H9 (cell line): ENCODE measurements around the gene FAM219B. TPM values are rescaled to one million over a fixed set of nuclear protein-coding genes. Genes with fewer than 3 reads are reported as not detected.

Source experiments
- DNase-seq: peaks from one replicate; pipeline ENCODE4 v3.0.0-alpha.2; 2017
- H2AFZ ChIP-seq: one replicate; pipeline ENCODE4 v1.6.1; 2013; ENCODE audit warnings: mild to moderate bottlenecking, low read length, control low read depth, moderate library complexity
- H2AK5ac ChIP-seq: 2 replicates; pipeline ENCODE4 v1.6.1; 2013; ENCODE audit warnings: low read length, control low read depth, mixed read lengths; ENCODE audit not compliant: insufficient read length
- H2BK120ac ChIP-seq: one replicate; pipeline ENCODE4 v1.6.1; 2013; ENCODE audit warnings: low read depth, mild to moderate bottlenecking, low read length, control low read depth, inconsistent platforms; ENCODE audit not compliant: poor library complexity, severe bottlenecking
- H2BK12ac ChIP-seq: 2 replicates; pipeline ENCODE4 v1.6.1; 2013; ENCODE audit warnings: low read length, control low read depth, mixed read lengths, low read depth; ENCODE audit not compliant: insufficient read length
- H2BK15ac ChIP-seq: 2 replicates; pipeline ENCODE4 v1.6.1; 2013; ENCODE audit warnings: low read depth, low read length, control low read depth
- H2BK20ac ChIP-seq: one replicate; pipeline ENCODE4 v1.6.1; 2013; ENCODE audit warnings: low read depth, mild to moderate bottlenecking, low read length, control low read depth, inconsistent platforms; ENCODE audit not compliant: poor library complexity, severe bottlenecking
- H2BK5ac ChIP-seq: 2 replicates; pipeline ENCODE4 v1.6.1; 2013; ENCODE audit warnings: low read length, control low read depth, mixed read lengths; ENCODE audit not compliant: insufficient read length
- H3K14ac ChIP-seq: 2 replicates; pipeline ENCODE4 v1.6.1; 2013; ENCODE audit warnings: low read length, control low read depth; ENCODE audit not compliant: insufficient read depth
- H3K18ac ChIP-seq: 2 replicates; pipeline ENCODE4 v1.6.1; 2013; ENCODE audit warnings: low read depth, mild to moderate bottlenecking, mixed read lengths, low read length, control low read depth; ENCODE audit not compliant: insufficient read length
- H3K23ac ChIP-seq: 2 replicates; pipeline ENCODE4 v1.6.1; 2013; ENCODE audit warnings: low read length, control low read depth, mixed read lengths, low read depth; ENCODE audit not compliant: insufficient read length
- H3K23me2 ChIP-seq: 2 replicates; pipeline ENCODE4 v1.6.1; 2013; ENCODE audit warnings: low read depth, mild to moderate bottlenecking, mixed read lengths, low read length, control low read depth; ENCODE audit not compliant: insufficient read length, poor library complexity, severe bottlenecking
- H3K27ac ChIP-seq: 2 replicates; pipeline ENCODE4 v1.5.1; 2013; ENCODE audit warnings: low read length, control low read depth, mixed read lengths, low read depth; ENCODE audit not compliant: insufficient read length
- H3K27me3 ChIP-seq: 2 replicates; pipeline ENCODE4 v1.6.1; 2013; ENCODE audit warnings: low read length, control low read depth, inconsistent platforms; ENCODE audit not compliant: insufficient read depth
- H3K4ac ChIP-seq: 2 replicates; pipeline ENCODE4 v1.6.1; 2013; ENCODE audit warnings: low read depth, mild to moderate bottlenecking, control low read depth, inconsistent platforms, low read length, moderate library complexity
- H3K4me1 ChIP-seq: 2 replicates; pipeline ENCODE4 v1.6.1; 2013; ENCODE audit warnings: low read length, control low read depth, inconsistent platforms; ENCODE audit not compliant: insufficient read depth
- H3K4me2 ChIP-seq: 2 replicates; pipeline ENCODE4 v1.6.1; 2013; ENCODE audit warnings: low read length, control low read depth, mixed read lengths; ENCODE audit not compliant: insufficient read length, insufficient read depth
- H3K56ac ChIP-seq: 2 replicates; pipeline ENCODE4 v1.6.1; 2013; ENCODE audit warnings: low read depth, mild to moderate bottlenecking, mixed read lengths, low read length, control low read depth; ENCODE audit not compliant: insufficient read length
- H3K79me1 ChIP-seq: 2 replicates; pipeline ENCODE4 v1.6.1; 2013; ENCODE audit warnings: low read depth, mild to moderate bottlenecking, moderate library complexity, low read length, control low read depth, inconsistent platforms; ENCODE audit not compliant: insufficient read depth, poor library complexity, severe bottlenecking
- H3K79me2 ChIP-seq: 2 replicates; pipeline ENCODE4 v1.6.1; 2013; ENCODE audit warnings: low read length, control low read depth, inconsistent platforms; ENCODE audit not compliant: insufficient read depth
- H3K9ac ChIP-seq: 2 replicates; pipeline ENCODE4 v1.6.1; 2013; ENCODE audit warnings: low read length, control low read depth, mixed read lengths; ENCODE audit not compliant: insufficient read length; ENCODE audit errors: extremely low read depth
- H3K9me3 ChIP-seq: one replicate; pipeline ENCODE4 v1.6.1; 2013; ENCODE audit warnings: low read depth, low read length, inconsistent platforms; ENCODE audit not compliant: control insufficient read depth
- H3T11ph ChIP-seq: one replicate; pipeline ENCODE4 v1.6.1; 2013; ENCODE audit warnings: mild to moderate bottlenecking, low read length, control low read depth, inconsistent platforms
- H4K20me1 ChIP-seq: one replicate; pipeline ENCODE4 v1.6.1; 2013; ENCODE audit not compliant: control insufficient read depth, insufficient read length, insufficient read depth
- H4K5ac ChIP-seq: 2 replicates; pipeline ENCODE4 v1.6.1; 2013; ENCODE audit warnings: low read depth, mild to moderate bottlenecking, mixed read lengths, low read length, control low read depth; ENCODE audit not compliant: insufficient read length
- H4K8ac ChIP-seq: replicated peaks from 2 replicates; pipeline ENCODE4 v1.6.1; 2013; ENCODE audit warnings: low read length, control low read depth, mixed read lengths, low read depth; ENCODE audit not compliant: insufficient read length
- H4K91ac ChIP-seq: 2 replicates; pipeline ENCODE4 v1.6.1; 2013; ENCODE audit warnings: low read depth, mild to moderate bottlenecking, moderate library complexity, mixed read lengths, low read length, control low read depth; ENCODE audit not compliant: insufficient read length
- H3K27ac Mint-ChIP-seq, 3 experiments: 2 replicates in 2 of 3; 3 replicates in 1 of 3; pipeline ENCODE4 v1.8.0; 2020 to 2021; ENCODE audit warnings: mixed read lengths in 3 of 3, mild to moderate bottlenecking in 1 of 3, moderate library complexity in 1 of 3
- H3K27me3 Mint-ChIP-seq: 2 replicates; pipeline ENCODE4 v1.8.0; 2021; ENCODE audit warnings: low read depth, mild to moderate bottlenecking, moderate library complexity, mixed read lengths
- H3K36me3 Mint-ChIP-seq, 3 experiments: 2 replicates in 2 of 3; 3 replicates in 1 of 3; pipeline ENCODE4 v1.8.0; 2020 to 2021; ENCODE audit warnings: low read depth in 3 of 3, mixed read lengths in 3 of 3; ENCODE audit not compliant: insufficient read depth in 1 of 3
- H3K4me1 Mint-ChIP-seq, 2 experiments: 2 replicates each; pipeline ENCODE4 v1.8.0; 2020; ENCODE audit warnings: mixed read lengths in 2 of 2
- H3K4me3 Mint-ChIP-seq, 2 experiments: 2 replicates in 1 of 2; 3 replicates in 1 of 2; pipeline ENCODE4 v1.8.0; 2020 to 2021; ENCODE audit warnings: mild to moderate bottlenecking in 2 of 2, mixed read lengths in 2 of 2, moderate library complexity in 1 of 2
- H3K9me3 Mint-ChIP-seq, 2 experiments: 2 replicates in 1 of 2; 3 replicates in 1 of 2; pipeline ENCODE4 v1.8.0; 2020; ENCODE audit warnings: mild to moderate bottlenecking in 2 of 2, mixed read lengths in 2 of 2, moderate library complexity in 1 of 2
- CTCF ChIP-seq: fragments of 200-600 bp; sonication (generic); conservative IDR thresholded peaks from 3 replicates; pipeline ENCODE4 v1.8.0; 2021; ENCODE audit warnings: antibody characterized with exemption, mild to moderate bottlenecking
- WGBS: extraction: QIAGEN DNeasy Blood & Tissue Kit; methylation state at CpG from one replicate; pipeline ENCODE4 v1.1.7; 2013; ENCODE audit warnings: missing lambda C conversion rate, low lambda C conversion rate, mixed read lengths; ENCODE audit not compliant: insufficient read length; ENCODE audit errors: extremely low coverage; 5-methylcytosine and 5-hydroxymethylcytosine counted together
- total RNA-seq: library from RNA; stranded (reverse); gene quantifications from 2 replicates; pipeline ENCODE4 v1.2.1, GENCODE V29; 2021

Gene FAM219B
- total RNA-seq, 1 experiment from 2014 or later = 60.3 TPM

- no peaks in the 10 kb centered on the region for H3K79me1 ChIP-seq
Measured at GRCh38 chr15:74850393-74850792, 56.3 kb downstream of the FAM219B start.

More at GRCh38 chr15:74850393-74850792, 56.3 kb downstream of the FAM219B start:
- no peak overlapping the region for H2BK5ac ChIP-seq
- no peak overlapping the region for H4K91ac ChIP-seq
- no peak overlapping the region for H3T11ph ChIP-seq
- H4K8ac ChIP-seq = no peak overlapping the region
- no peaks in the 10 kb centered on the region for H3K23me2 ChIP-seq
- H3K4ac ChIP-seq = no peak overlapping the region
- no peaks in the 10 kb centered on the region for H3K27me3 ChIP-seq
- no peaks in the 10 kb centered on the region for H3K4me1 Mint-ChIP-seq
- no peak overlapping the region for H3K23ac ChIP-seq
- H2BK120ac ChIP-seq = no peak overlapping the region
- H3K27ac ChIP-seq = no peak overlapping the region
- no peak for DNase-seq
- H3K4me1 ChIP-seq = no peaks in the 10 kb centered on the region
- no peaks in the 10 kb centered on the region for H3K9me3 Mint-ChIP-seq
- no peak overlapping the region for H3K27ac Mint-ChIP-seq
- H3K27me3 Mint-ChIP-seq = no peaks in the 10 kb centered on the region
- no peaks in the 10 kb centered on the region for H3K9me3 ChIP-seq
- no peak overlapping the region for H2BK20ac ChIP-seq
- no peak overlapping the region for H3K4me3 Mint-ChIP-seq
- H3K79me2 ChIP-seq = no peaks in the 10 kb centered on the region
- H3K36me3 Mint-ChIP-seq = peaks cover 13 to 61% (median 46%) of the 10 kb centered on the region in 3 experiments
- no peak overlapping the region for H3K4me2 ChIP-seq
- no peak overlapping the region for H3K9ac ChIP-seq
- no peak overlapping the region for H3K14ac ChIP-seq
- no peak overlapping the region for H4K5ac ChIP-seq
- WGBS = no CpG with 5 or more reads among the region's 4 CpGs
- no peak overlapping the region for H3K56ac ChIP-seq
- H2BK12ac ChIP-seq = no peak overlapping the region
- no peak overlapping the region for H3K18ac ChIP-seq
- H4K20me1 ChIP-seq = no peaks in the 10 kb centered on the region
- no peak overlapping the region for H2AFZ ChIP-seq
- TF ChIP-seq CTCF = no peak
- H2AK5ac ChIP-seq = no peak overlapping the region
- H2BK15ac ChIP-seq = no peak overlapping the region

Other genes with a start within 250 kb of the FAM219B start
- gene EDC3, start 210.8 kb downstream of the FAM219B start, total RNA-seq = 56.6 and 60.5 TPM in 2 replicates
- 0.33 TPM in 1 of 2 replicates, not detected in the other for gene CYP1A1, start 181.3 kb downstream of the FAM219B start, total RNA-seq
- not detected in 2 replicates for gene CYP1A2, start 158.0 kb downstream of the FAM219B start, total RNA-seq
- gene CSK, start 124.8 kb downstream of the FAM219B start, total RNA-seq = 49.2 and 49.3 TPM in 2 replicates
- not detected in 2 replicates for gene LMAN1L, start 94.0 kb downstream of the FAM219B start, total RNA-seq
- gene CPLX3, start 80.2 kb downstream of the FAM219B start, total RNA-seq = not detected in 2 replicates
- gene ULK3, start 63.7 kb downstream of the FAM219B start, total RNA-seq = 31.1 and 34.0 TPM in 2 replicates
- gene SCAMP2, start 33.5 kb downstream of the FAM219B start, total RNA-seq = 49.0 and 50.2 TPM in 2 replicates
- 55.0 and 57.5 TPM in 2 replicates for gene MPI, start 16.8 kb downstream of the FAM219B start, total RNA-seq
- gene COX5A, start 31.2 kb upstream of the FAM219B start, total RNA-seq = 331 and 336 TPM in 2 replicates
- gene RPP25, start 49.9 kb upstream of the FAM219B start, total RNA-seq = 12.6 and 13.0 TPM in 2 replicates
- gene SCAMP5, start 88.7 kb upstream of the FAM219B start, total RNA-seq = 45.8 and 47.8 TPM in 2 replicates
- 17.6 and 22.7 TPM in 2 replicates for gene PPCDC, start 116.7 kb upstream of the FAM219B start, total RNA-seq